ENCODE measurements around the gene CDK5RAP3. TPM values are rescaled to one million over a fixed set of nuclear protein-coding genes. Genes with fewer than 3 reads are reported as not detected.

CDK5RAP3 gene
- total RNA-seq, 1 experiment from 2014 or later, result 149 TPM

GRCh38 chr17:47949946-47950345 lies 21.0 kb upstream of the CDK5RAP3 start:
- peaks cover 11 to 15% of the 10 kb centered on the region in 2 experiments for H3K4me1 Mint-ChIP-seq
- Histone ChIP-seq H3K4me2 (ENCODE audit: insufficient read depth, insufficient read length, low read length) (no peak overlapping the region), H2BK12ac (ENCODE audit: insufficient read length, low read depth, low read length) (no peak overlapping the region), H3K27me3 (ENCODE audit: insufficient read depth, low read length) (no peaks in the 10 kb centered on the region), H3K14ac (ENCODE audit: insufficient read depth, low read length) (no peak overlapping the region), H3K4me1 (ENCODE audit: insufficient read depth, low read length) (no peaks in the 10 kb centered on the region), H3K79me2 (ENCODE audit: insufficient read depth, low read length) (no peaks in the 10 kb centered on the region), H3K18ac (ENCODE audit: insufficient read length, low read depth, low read length) (no peak overlapping the region), H4K20me1 (ENCODE audit: control insufficient read depth, insufficient read depth, insufficient read length) (no peaks in the 10 kb centered on the region), H3K23ac (ENCODE audit: insufficient read length, low read depth, low read length) (no peak overlapping the region), H3K27ac (ENCODE audit: insufficient read length, low read depth, low read length) (no peak overlapping the region), H2BK5ac (ENCODE audit: insufficient read length, low read length) (no peak overlapping the region), H2BK15ac (ENCODE audit: low read depth, low read length) (no peak overlapping the region), H3K4ac (ENCODE audit: low read depth, low read length) (no peak overlapping the region), H3K79me1 (ENCODE audit: insufficient read depth, low read depth, low read length, poor library complexity, severe bottlenecking) (no peaks in the 10 kb centered on the region), H4K91ac (ENCODE audit: insufficient read length, low read depth, low read length) (no peak overlapping the region), H3T11ph (ENCODE audit: low read length) (no peak overlapping the region), H4K5ac (ENCODE audit: insufficient read length, low read depth, low read length) (no peak overlapping the region), H3K9me3 (ENCODE audit: control insufficient read depth, low read depth, low read length) (no peaks in the 10 kb centered on the region), H2AK5ac (ENCODE audit: insufficient read length, low read length) (no peak overlapping the region), H2BK120ac (ENCODE audit: low read depth, low read length, poor library complexity, severe bottlenecking) (no peak overlapping the region), H3K56ac (ENCODE audit: insufficient read length, low read depth, low read length) (no peak overlapping the region), H2AFZ (ENCODE audit: low read length) (no peak overlapping the region), H3K9ac (ENCODE audit: extremely low read depth, insufficient read length, low read length) (no peak overlapping the region), H2BK20ac (ENCODE audit: low read depth, low read length, poor library complexity, severe bottlenecking) (no peak overlapping the region), H4K8ac (replicated peaks; ENCODE audit: insufficient read length, low read depth, low read length) (no peak overlapping the region), H3K23me2 (ENCODE audit: insufficient read length, low read depth, low read length, poor library complexity, severe bottlenecking) (no peaks in the 10 kb centered on the region)
- no peaks in the 10 kb centered on the region; a peak in 1 of 5 replicates for H3K9me3 Mint-ChIP-seq
- no peak overlapping the region; a peak in 1 of 7 replicates for H3K27ac Mint-ChIP-seq
- no peak for DNase-seq
- TF ChIP-seq, protein P1, sequence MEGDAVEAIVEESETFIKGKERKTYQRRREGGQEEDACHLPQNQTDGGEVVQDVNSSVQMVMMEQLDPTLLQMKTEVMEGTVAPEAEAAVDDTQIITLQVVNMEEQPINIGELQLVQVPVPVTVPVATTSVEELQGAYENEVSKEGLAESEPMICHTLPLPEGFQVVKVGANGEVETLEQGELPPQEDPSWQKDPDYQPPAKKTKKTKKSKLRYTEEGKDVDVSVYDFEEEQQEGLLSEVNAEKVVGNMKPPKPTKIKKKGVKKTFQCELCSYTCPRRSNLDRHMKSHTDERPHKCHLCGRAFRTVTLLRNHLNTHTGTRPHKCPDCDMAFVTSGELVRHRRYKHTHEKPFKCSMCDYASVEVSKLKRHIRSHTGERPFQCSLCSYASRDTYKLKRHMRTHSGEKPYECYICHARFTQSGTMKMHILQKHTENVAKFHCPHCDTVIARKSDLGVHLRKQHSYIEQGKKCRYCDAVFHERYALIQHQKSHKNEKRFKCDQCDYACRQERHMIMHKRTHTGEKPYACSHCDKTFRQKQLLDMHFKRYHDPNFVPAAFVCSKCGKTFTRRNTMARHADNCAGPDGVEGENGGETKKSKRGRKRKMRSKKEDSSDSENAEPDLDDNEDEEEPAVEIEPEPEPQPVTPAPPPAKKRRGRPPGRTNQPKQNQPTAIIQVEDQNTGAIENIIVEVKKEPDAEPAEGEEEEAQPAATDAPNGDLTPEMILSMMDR (conservative IDR thresholded peaks at IDR 0.05), result no peak
- no CpG with 5 or more reads among the region's 3 CpGs for WGBS (ENCODE audit: extremely low coverage, insufficient read length, low lambda C conversion rate)
- peaks cover 5% of the 10 kb centered on the region for H3K27me3 Mint-ChIP-seq (ENCODE audit: low read depth)
- H3K36me3 Mint-ChIP-seq (ENCODE audit: insufficient read depth in 1 of 3, low read depth in 3 of 3), result no peaks in the 10 kb centered on the region; a peak in 2 of 7 replicates
- no peak overlapping the region for H3K4me3 Mint-ChIP-seq
